Measurements from ENCODE around the gene CETP. TPM values are rescaled to one million over a fixed set of nuclear protein-coding genes. Genes with fewer than 3 reads are reported as not detected.

CETP gene
- not detected for total RNA-seq

- H3K4me3 ChIP-seq: no peak within 1 kb of the TSS
- no peaks in the 10 kb centered on the region for H3K27me3 ChIP-seq
- ATAC-seq (no peak), DNase-seq (no peak)
- in situ Hi-C loops (cut with MboI; ENCODE audit: low sequenced_read_pairs in 4 of 4): no loop called here
- no peak for TF ChIP-seq CTCF (IDR thresholded peaks at IDR 0.05 in 4 of 5, conservative IDR thresholded peaks at IDR 0.05 in 1 of 5)
- TF ChIP-seq POLR2A (IDR thresholded peaks at IDR 0.05): no peak
- intact Hi-C loops (cut with DNase I; ENCODE audit: low total_unique reads): no loop called here
- H3K4me1 ChIP-seq: peaks cover 0 to 10% of the 10 kb centered on the region in 2 donors
- H3K9me3 ChIP-seq: no peaks in the 10 kb centered on the region
- peak within 1 kb of the TSS in 1 of 4 donors; percentile 39 for H3K27ac ChIP-seq
- H3K36me3 ChIP-seq: no peaks in the 10 kb centered on the region
These were observed at the start of gene CETP for GRCh38 chr16:56961851-56962281. CETP (plus strand) TSS chr16:56961950; CDS start chr16:56961980, 30 bp downstream.

GRCh38 chr16:56912746-56913708 lies 48.7 kb upstream of the CETP start:
- Histone ChIP-seq H3K36me3 (no peaks in the 10 kb centered on the region), H3K4me1 (peaks cover 7 to 11% of the 10 kb centered on the region in 2 donors), H3K4me3 (no peak overlapping the region), H3K9me3 (no peaks in the 10 kb centered on the region), H3K27ac (no peak overlapping the region), H3K27me3 (peaks cover 0 to 11% (median 4%) of the 10 kb centered on the region in 3 donors)
- ATAC-seq (no peak), DNase-seq (no peak)
- intact Hi-C loops (cut with DNase I; ENCODE audit: low total_unique reads) (no loop called here), in situ Hi-C loops (cut with MboI; ENCODE audit: low sequenced_read_pairs in 4 of 4) (no loop called here)
- no peak for TF ChIP-seq POLR2A (IDR thresholded peaks at IDR 0.05)
- no peak for TF ChIP-seq CTCF (IDR thresholded peaks at IDR 0.05 in 4 of 5, conservative IDR thresholded peaks at IDR 0.05 in 1 of 5)

- TF ChIP-seq CTCF (IDR thresholded peaks at IDR 0.05 in 4 of 5, conservative IDR thresholded peaks at IDR 0.05 in 1 of 5): no peak
- TF ChIP-seq POLR2A (IDR thresholded peaks at IDR 0.05): no peak
- H3K9me3 ChIP-seq: no peaks in the 10 kb centered on the region
- peak overlapping the region in 1 of 4 donors; percentile 15 for H3K27ac ChIP-seq
- intact Hi-C loops (cut with DNase I; ENCODE audit: low total_unique reads): no loop called here
- H3K4me1 ChIP-seq: peaks cover 7 to 11% of the 10 kb centered on the region in 2 donors
- in situ Hi-C loops (cut with MboI; ENCODE audit: low sequenced_read_pairs in 4 of 4): no loop called here
- H3K4me3 ChIP-seq: no peak overlapping the region
- ATAC-seq: no peak
- H3K36me3 ChIP-seq: no peaks in the 10 kb centered on the region
- H3K27me3 ChIP-seq: peaks cover 0 to 11% (median 4%) of the 10 kb centered on the region in 3 donors
- no peak for DNase-seq
These were observed 46.9 kb upstream of the CETP start for GRCh38 chr16:56914896-56915295.

- ATAC-seq (no peak), DNase-seq (no peak)
- Histone ChIP-seq H3K4me1 (peaks cover 7 to 9% of the 10 kb centered on the region in 2 donors), H3K36me3 (no peaks in the 10 kb centered on the region), H3K9me3 (no peaks in the 10 kb centered on the region), H3K27me3 (peaks cover 0 to 11% (median 4%) of the 10 kb centered on the region in 3 donors), H3K4me3 (no peak overlapping the region), H3K27ac (peak overlapping the region in 1 of 4 donors; percentile 15)
- TF ChIP-seq POLR2A (IDR thresholded peaks at IDR 0.05): no peak
- TF ChIP-seq CTCF (IDR thresholded peaks at IDR 0.05 in 4 of 5, conservative IDR thresholded peaks at IDR 0.05 in 1 of 5): no peak
- in situ Hi-C loops (cut with MboI; ENCODE audit: low sequenced_read_pairs in 4 of 4): no loop called here
- intact Hi-C loops (cut with DNase I; ENCODE audit: low total_unique reads): no loop called here
These were observed 46.2 kb upstream of the CETP start for GRCh38 chr16:56915336-56916119.
